Right atrium auricular region (tissue), 2 donors: ENCODE results near the gene MZT2B. TPM values are rescaled to one million over a fixed set of nuclear protein-coding genes. Genes with fewer than 3 reads are reported as not detected.
"Not testable (repeated sequence)": the region's sequence is repeated elsewhere in the genome, so short reads cannot be mapped to it uniquely, and the experiment has no call there.

Experiments
- DNase-seq: peaks from one replicate; pipeline ENCODE4 v3.0.0-alpha.2; 2019; ENCODE audit warnings: low spot score
- H3K27ac ChIP-seq, 2 donors: fragments of 200-600 bp; sonication (generic); 1 replicate in 1 of 2; 2 replicates in 1 of 2; pipeline ENCODE4 v1.5.1; 2016 to 2019
- H3K27me3 ChIP-seq, 2 donors: fragments of 200-600 bp; sonication (generic); one replicate each; pipeline versions ENCODE4 v1.5.1 to v1.6.0; 2017 to 2019
- H3K36me3 ChIP-seq: fragments of 200-600 bp; sonication (generic); one replicate; pipeline ENCODE4 v1.5.1; 2016
- H3K4me1 ChIP-seq, 2 donors: fragments of 200-600 bp; sonication (generic); one replicate each; pipeline versions ENCODE4 v1.5.1 to v1.6.0; 2017 to 2019
- H3K4me3 ChIP-seq, 2 donors: fragments of 200-600 bp; sonication (generic); 1 replicate in 1 of 2; 2 replicates in 1 of 2; pipeline ENCODE4 v1.5.1; 2017 to 2019; ENCODE audit warnings: mild to moderate bottlenecking in 1 of 2, moderate library complexity in 1 of 2
- H3K9me3 ChIP-seq, 2 donors: fragments of 200-600 bp; sonication (generic); one replicate each; pipeline ENCODE4 v1.5.1; 2019
- total RNA-seq, 2 donors: library from RNA; depleted of rRNA; stranded (reverse); fragments of >200 nt; gene quantifications; one replicate each; pipeline ENCODE4 v1.1.0, GENCODE V29; 2016
- TF ChIP-seq, protein P1 (sequence below), 2 donors: fragments of 200-600 bp; sonication (generic); IDR thresholded peaks; one replicate each; pipeline ENCODE4 v1.5.1; 2019; ENCODE audit warnings: antibody characterized with exemption in 2 of 2

MZT2B gene
- total RNA-seq, 2 donors from 2014 or later, result 104 to 157 TPM

DNA sequence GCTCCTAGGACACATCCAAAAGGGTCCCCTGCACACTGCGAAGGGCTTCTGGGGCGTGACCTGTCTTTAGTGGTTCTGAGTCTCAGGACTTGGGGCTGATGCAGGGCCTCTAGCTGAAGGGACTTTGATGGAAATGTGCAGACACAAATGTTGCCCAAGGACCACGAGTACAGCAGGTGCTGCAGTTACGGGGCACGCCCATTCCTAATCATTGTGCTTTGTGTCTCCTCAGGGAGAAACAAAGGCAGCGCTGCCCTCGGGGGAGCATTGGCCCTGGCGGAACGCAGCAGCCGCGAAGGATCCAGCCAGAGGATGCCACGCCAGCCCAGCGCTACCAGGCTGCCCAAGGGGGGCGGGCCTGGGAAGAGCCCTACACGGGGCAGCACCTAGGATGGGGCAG lies 8.2 kb downstream of the MZT2B start:
- no peaks in the 10 kb centered on the region for H3K27me3 ChIP-seq
- H3K4me1 ChIP-seq, result no peaks in the 10 kb centered on the region
- H3K36me3 ChIP-seq, result no peaks in the 10 kb centered on the region
- no peaks in the 10 kb centered on the region for H3K9me3 ChIP-seq
- DNase-seq, result no peak
- H3K4me3 ChIP-seq, result no peak overlapping the region
- TF ChIP-seq, protein P1, sequence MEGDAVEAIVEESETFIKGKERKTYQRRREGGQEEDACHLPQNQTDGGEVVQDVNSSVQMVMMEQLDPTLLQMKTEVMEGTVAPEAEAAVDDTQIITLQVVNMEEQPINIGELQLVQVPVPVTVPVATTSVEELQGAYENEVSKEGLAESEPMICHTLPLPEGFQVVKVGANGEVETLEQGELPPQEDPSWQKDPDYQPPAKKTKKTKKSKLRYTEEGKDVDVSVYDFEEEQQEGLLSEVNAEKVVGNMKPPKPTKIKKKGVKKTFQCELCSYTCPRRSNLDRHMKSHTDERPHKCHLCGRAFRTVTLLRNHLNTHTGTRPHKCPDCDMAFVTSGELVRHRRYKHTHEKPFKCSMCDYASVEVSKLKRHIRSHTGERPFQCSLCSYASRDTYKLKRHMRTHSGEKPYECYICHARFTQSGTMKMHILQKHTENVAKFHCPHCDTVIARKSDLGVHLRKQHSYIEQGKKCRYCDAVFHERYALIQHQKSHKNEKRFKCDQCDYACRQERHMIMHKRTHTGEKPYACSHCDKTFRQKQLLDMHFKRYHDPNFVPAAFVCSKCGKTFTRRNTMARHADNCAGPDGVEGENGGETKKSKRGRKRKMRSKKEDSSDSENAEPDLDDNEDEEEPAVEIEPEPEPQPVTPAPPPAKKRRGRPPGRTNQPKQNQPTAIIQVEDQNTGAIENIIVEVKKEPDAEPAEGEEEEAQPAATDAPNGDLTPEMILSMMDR (IDR thresholded peaks at IDR 0.05), result no peak
- H3K27ac ChIP-seq, result no peak overlapping the region

DNA sequence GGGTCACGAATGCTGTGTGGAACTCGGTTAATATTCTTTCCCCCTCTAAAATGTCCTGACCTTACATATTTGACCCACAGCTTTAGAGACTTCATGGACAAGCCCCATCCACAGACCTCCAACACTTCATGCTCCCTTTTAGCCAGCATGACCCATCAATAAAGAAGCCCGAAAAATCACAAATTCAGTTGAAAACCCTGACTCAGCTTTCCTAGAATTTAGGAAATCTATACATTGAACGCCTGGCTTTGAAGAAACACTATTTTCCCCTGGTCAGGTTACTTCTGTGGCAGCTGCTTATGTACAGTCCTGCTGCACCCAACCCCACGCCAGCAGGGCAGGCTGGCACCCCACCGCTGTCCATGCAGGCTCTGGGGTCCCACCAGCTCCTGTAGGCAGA lies 9.3 kb downstream of the MZT2B start:
- not testable (repeated sequence) for H3K4me3 ChIP-seq

GRCh38 chr2:130192451-130192850 lies 10.4 kb downstream of the MZT2B start:
- DNase-seq, H3K36me3 ChIP-seq, H3K4me1 ChIP-seq, H3K27me3 ChIP-seq, H3K4me3 ChIP-seq, H3K9me3 ChIP-seq, H3K27ac ChIP-seq: not testable (repeated sequence)

More for the DNA sequence above, 9.3 kb downstream of the MZT2B start:
- H3K4me1 ChIP-seq, DNase-seq, H3K27ac ChIP-seq, H3K9me3 ChIP-seq, H3K27me3 ChIP-seq, H3K36me3 ChIP-seq: not testable (repeated sequence)

DNA sequence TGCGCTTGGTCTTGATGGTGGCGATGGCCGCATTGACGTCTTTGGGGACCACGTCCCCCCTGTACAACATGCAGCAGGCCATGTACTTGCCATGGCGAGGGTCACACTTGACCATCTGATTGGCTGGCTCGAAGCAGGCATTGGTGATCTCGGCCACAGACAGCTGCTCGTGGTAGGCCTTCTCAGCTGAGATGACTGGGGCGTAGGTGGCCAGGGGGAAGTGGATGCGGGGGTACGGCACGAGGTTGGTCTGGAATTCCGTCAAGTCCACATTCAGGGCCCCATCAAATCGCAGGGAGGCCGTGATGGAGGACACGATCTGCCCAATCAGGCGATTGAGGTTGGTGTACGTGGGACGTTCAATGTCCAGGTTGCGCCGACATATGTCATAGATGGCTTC lies 11.8 kb downstream of the MZT2B start:
- not testable (repeated sequence) for H3K27me3 ChIP-seq, H3K9me3 ChIP-seq, H3K4me1 ChIP-seq, H3K36me3 ChIP-seq, DNase-seq, H3K27ac ChIP-seq, H3K4me3 ChIP-seq

GRCh38 chr2:130195089-130195635 lies 13.1 kb downstream of the MZT2B start:
- not testable (repeated sequence) for H3K9me3 ChIP-seq, H3K4me1 ChIP-seq, H3K36me3 ChIP-seq, H3K4me3 ChIP-seq, DNase-seq, H3K27me3 ChIP-seq
- H3K27ac ChIP-seq, result peak overlapping the region in 1 of 2 donors; percentile 16

DNA sequence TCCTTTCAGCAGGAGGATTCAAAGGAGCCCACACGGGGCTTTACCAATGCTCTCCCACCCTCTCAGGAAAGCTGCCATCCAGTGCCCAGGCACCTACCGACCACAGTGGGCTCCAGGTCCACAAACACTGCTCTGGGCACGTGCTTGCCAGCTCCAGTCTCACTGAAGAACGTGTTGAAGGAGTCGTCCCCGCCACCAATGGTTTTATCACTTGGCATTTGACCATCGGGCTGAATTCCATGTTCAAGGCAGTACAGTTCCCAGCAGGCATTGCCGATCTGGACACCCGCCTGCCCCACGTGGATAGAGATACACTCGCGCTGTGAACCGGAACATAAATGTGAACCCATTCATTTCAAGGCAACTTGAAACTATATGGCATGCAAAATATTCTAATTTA lies 14.0 kb downstream of the MZT2B start:
- not testable (repeated sequence) for DNase-seq, H3K27ac ChIP-seq, H3K27me3 ChIP-seq, H3K4me1 ChIP-seq, H3K9me3 ChIP-seq, H3K4me3 ChIP-seq, H3K36me3 ChIP-seq

DNA sequence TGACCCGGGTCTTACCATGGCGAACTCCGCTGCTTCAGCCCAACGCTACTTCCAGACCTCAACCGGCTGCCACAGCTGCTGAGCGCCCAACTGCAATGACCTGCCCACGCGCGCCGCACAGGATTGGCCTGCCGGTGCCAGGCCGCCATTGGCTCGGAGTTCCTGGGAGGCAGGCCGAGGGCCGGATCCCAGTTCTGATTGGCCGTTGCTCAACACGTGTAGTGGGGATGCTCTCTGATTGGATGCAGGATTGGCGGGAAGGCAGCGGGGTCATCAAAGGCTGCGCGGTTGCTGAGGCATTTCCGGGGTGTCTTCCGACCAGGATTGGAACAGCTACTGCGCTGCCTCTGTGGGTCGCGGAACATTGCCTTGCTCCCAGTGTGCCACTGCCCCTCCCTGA lies 16.3 kb downstream of the MZT2B start, which contains the start of gene TUBA3E:
Gene TUBA3E (minus strand): TSS at position 97 of the 400 bp plus-strand sequence. CDS start 79 bp downstream, at position 18.
- H3K27ac ChIP-seq, result no peak within 1 kb of the TSS

DNA sequence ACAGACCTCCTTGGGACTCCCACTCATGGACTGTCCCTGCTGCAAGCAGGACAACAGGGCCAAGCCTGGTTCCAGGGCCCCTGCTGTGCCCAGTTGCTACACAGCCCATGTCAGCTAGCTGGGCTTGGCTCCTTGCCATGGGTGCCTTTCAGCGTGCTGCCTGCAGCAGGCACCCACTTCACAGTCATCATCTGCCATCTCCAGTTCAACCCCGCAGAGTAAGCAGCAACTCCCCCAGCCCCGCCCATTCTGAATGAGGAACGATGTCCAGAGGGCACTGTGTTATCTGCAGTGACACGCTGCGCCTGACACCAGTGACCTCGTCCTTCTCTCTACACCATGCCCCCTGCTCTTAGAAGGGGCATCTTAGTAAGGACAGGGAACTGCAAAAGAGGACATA lies 20.5 kb downstream of the MZT2B start:
- not testable (repeated sequence) for DNase-seq, H3K4me3 ChIP-seq, H3K4me1 ChIP-seq, H3K27ac ChIP-seq, H3K27me3 ChIP-seq, H3K36me3 ChIP-seq, H3K9me3 ChIP-seq

More for the DNA sequence above, 16.3 kb downstream of the MZT2B start, which contains the start of gene TUBA3E:
- no peaks in the 10 kb centered on the region for H3K27me3 ChIP-seq
- no peaks in the 10 kb centered on the region for H3K9me3 ChIP-seq
- H3K4me3 ChIP-seq, result no peak within 1 kb of the TSS
- H3K4me1 ChIP-seq, result no peaks in the 10 kb centered on the region
- DNase-seq, result no peak
- no peaks in the 10 kb centered on the region for H3K36me3 ChIP-seq
- TF ChIP-seq, protein P1 (IDR thresholded peaks at IDR 0.05), result no peak

DNA sequence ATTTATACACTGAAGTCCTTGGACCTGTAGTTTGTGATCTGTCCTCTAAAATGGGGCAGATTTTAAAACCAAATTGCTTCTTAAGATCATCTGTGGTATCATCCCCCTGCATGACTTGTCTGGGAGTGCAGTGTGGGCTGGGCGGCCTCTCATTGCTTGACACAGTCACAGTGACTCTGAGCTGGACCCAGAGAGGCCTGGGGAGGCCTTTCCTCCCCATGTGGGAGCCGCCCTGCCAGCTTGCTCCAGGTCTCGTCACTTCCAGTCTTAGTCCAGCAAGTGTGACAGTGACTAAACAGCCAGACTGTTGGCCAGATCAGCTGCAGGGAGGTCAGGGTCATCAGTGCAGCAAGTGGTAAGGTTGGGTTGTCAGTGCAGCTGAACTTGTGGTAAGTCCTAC lies 21.1 kb downstream of the MZT2B start:
- H3K36me3 ChIP-seq, H3K9me3 ChIP-seq, H3K4me1 ChIP-seq, DNase-seq, H3K27me3 ChIP-seq, H3K27ac ChIP-seq, H3K4me3 ChIP-seq: not testable (repeated sequence)

DNA sequence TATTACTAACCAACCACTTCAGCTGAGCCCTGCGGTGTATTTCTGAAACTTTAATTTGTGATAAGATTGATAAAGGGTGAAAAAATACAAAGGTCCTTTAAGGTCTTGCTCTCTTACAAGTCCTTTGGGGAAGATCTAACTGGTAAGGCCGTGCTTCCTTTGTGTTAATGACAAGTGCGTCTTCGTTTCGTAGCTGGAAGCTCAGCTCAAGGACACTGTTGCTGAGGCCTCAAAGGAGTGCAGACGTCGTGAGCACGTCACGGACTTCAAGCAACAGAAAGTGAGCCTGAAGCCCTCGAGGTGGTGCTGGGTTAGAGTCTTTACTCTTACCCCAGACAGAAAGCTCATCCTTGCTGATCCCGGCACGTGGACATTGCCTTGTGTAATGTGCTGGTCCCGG lies 25.0 kb downstream of the MZT2B start:
- H3K4me1 ChIP-seq, H3K4me3 ChIP-seq, DNase-seq, H3K9me3 ChIP-seq, H3K36me3 ChIP-seq, H3K27me3 ChIP-seq, H3K27ac ChIP-seq: not testable (repeated sequence)

GRCh38 chr2:130219147-130219546 lies 37.1 kb downstream of the MZT2B start:
- not testable (repeated sequence) for H3K9me3 ChIP-seq, H3K36me3 ChIP-seq, H3K4me3 ChIP-seq, DNase-seq, H3K4me1 ChIP-seq, H3K27ac ChIP-seq, H3K27me3 ChIP-seq

DNA sequence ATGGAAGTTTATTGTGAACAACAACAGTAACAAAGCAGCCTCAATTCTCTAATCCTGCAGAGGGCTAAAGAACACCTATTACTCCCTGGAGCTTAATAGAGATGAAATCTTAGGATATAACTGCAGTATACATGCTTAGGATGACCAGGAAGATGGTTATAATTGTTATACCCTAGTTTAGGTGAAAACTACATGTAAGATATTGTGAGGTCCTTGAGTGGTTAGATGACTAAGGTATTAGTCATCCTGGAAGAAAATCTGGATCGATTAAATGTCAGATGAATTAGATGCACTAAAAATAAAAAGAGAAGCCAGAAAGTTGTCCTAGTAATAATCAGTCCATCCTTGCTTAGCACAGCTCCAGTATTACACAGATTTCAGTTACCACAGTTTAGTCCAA lies 38.4 kb downstream of the MZT2B start:
- not testable (repeated sequence) for H3K27ac ChIP-seq, H3K4me3 ChIP-seq, H3K27me3 ChIP-seq, DNase-seq, H3K4me1 ChIP-seq, H3K36me3 ChIP-seq, H3K9me3 ChIP-seq

DNA sequence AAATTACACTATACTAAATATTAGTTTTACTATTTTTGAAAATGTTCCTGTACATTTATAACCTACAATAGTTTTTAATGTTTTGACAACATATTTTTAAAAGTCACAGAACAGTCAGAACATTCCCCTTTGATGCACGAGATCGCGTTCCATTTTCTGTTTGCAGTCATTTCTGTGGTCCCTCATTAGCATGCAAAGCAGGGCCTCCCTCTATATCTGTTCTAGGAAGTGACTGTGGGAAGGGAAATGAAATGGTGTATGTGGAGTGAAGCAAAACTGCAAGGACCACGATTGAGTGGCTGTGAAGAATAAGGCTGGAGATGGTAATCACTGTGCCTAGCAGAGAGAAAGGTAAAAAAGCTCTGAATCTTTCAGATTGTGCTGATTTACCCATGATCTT lies 40.5 kb downstream of the MZT2B start:
- H3K27ac ChIP-seq, H3K27me3 ChIP-seq, H3K9me3 ChIP-seq, DNase-seq, H3K4me1 ChIP-seq, H3K36me3 ChIP-seq, H3K4me3 ChIP-seq: not testable (repeated sequence)

GRCh38 chr2:130228005-130228404 lies 45.9 kb downstream of the MZT2B start:
- DNase-seq, H3K9me3 ChIP-seq, H3K27me3 ChIP-seq, H3K4me3 ChIP-seq, H3K36me3 ChIP-seq, H3K27ac ChIP-seq, H3K4me1 ChIP-seq: not testable (repeated sequence)
